Astrocyte of the spinal cord (primary cell): ENCODE measurements around the gene TTN.
A peak's percentile ranks its signal among the peaks of the same experiment; 100 is the strongest.

Experiments used
- DNase-seq: peaks from one replicate; pipeline ENCODE4 v3.0.0; 2011; ENCODE audit warnings: low read depth, low spot score
- H3K4me3 ChIP-seq: 2 replicates; pipeline ENCODE4 v1.5.1; 2011; ENCODE audit warnings: low read depth, mild to moderate bottlenecking, low read length, moderate library complexity
- in situ Hi-C: cut with HindIII; loops from 2 replicates; pipeline ENCODE4 v1.10.0; 2017; ENCODE audit warnings: low sequenced_read_pairs
- TF ChIP-seq, protein P1 (sequence below): IDR thresholded peaks from 2 replicates; pipeline ENCODE4 v1.5.1; 2012; ENCODE audit warnings: low read depth, mild to moderate bottlenecking, low read length, inconsistent platforms

TTN gene

DNA sequence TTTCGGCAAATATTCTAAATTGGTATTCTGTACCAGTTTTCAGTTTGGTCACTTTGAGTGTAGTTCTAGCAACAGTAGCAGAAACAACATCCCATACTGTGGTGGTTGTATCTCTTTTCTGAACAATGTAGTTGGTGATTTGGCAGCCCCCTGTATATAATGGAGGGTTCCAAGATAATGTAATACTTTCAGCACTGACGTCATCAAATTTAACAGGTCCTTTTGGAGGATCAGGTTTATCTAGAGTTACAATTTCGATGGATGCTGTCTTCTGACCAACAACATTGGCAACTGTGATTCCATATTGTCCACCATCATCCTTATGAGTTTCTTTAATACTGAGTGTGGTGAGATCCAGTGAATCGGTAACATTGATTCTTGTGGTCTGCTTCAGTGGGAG is 239.0 kb downstream of the TTN start:
- TF ChIP-seq, protein P1, sequence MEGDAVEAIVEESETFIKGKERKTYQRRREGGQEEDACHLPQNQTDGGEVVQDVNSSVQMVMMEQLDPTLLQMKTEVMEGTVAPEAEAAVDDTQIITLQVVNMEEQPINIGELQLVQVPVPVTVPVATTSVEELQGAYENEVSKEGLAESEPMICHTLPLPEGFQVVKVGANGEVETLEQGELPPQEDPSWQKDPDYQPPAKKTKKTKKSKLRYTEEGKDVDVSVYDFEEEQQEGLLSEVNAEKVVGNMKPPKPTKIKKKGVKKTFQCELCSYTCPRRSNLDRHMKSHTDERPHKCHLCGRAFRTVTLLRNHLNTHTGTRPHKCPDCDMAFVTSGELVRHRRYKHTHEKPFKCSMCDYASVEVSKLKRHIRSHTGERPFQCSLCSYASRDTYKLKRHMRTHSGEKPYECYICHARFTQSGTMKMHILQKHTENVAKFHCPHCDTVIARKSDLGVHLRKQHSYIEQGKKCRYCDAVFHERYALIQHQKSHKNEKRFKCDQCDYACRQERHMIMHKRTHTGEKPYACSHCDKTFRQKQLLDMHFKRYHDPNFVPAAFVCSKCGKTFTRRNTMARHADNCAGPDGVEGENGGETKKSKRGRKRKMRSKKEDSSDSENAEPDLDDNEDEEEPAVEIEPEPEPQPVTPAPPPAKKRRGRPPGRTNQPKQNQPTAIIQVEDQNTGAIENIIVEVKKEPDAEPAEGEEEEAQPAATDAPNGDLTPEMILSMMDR: no peak
- H3K4me3 ChIP-seq: no peak overlapping the region
- in situ Hi-C loops: no loop called here
- no peak for DNase-seq

GRCh38 chr2:178553047-178553446 is 254.2 kb downstream of the TTN start:
- TF ChIP-seq, protein P1: no peak
- in situ Hi-C loops: no loop called here
- no peak overlapping the region for H3K4me3 ChIP-seq
- DNase-seq: peak; percentile 83

- in situ Hi-C loops: no loop called here
- TF ChIP-seq, protein P1: no peak
- DNase-seq: no peak
- H3K4me3 ChIP-seq: no peak overlapping the region
Observed at GRCh38 chr2:178550352-178550751, 256.9 kb downstream of the TTN start.

DNA sequence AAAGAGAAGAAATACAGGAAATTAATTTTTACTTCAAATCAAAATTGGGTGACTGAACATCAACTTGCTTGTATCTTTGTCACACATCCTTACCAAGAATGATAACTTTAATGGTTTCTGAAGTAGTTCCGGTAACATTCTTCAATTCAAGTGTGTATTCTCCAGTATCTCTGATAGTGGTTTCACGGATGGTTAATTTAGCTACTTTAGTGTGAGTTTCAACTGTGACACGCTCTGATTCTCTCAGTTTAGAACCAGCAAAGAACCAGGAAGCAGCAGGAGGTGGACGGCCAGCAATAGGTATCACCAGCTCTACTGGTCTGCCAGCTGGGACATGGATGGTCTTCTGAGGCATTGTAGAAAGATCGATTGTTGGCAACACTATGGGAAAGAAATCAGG is 264.7 kb downstream of the TTN start:
- in situ Hi-C loops: no loop called here
- DNase-seq: no peak
- TF ChIP-seq, protein P1: no peak
- no peak overlapping the region for H3K4me3 ChIP-seq

- in situ Hi-C loops: no loop called here
- TF ChIP-seq, protein P1: no peak
- H3K4me3 ChIP-seq: no peak overlapping the region
- no peak for DNase-seq
Observed at GRCh38 chr2:178542161-178542560, 265.1 kb downstream of the TTN start.

DNA sequence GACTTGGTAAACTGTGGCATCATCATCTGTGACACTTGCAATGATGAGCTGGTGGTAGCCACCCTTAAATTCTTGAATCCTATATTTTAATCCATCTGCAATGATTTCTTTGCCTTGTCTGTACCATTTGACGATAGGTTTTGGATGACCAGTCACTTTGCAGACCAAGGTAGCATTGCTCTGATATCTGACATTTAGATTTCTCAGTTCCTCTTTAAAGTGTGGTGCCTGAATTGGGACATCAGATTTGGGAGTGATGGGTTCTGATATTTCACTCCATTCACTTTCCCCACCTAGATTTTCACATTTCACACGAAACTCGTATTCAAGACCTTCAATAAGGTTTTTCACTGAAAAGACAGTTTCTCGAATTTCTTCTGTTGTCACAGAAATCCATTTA is 271.2 kb downstream of the TTN start:
- TF ChIP-seq, protein P1: no peak
- in situ Hi-C loops: no loop called here
- DNase-seq: no peak
- no peak overlapping the region for H3K4me3 ChIP-seq

DNA sequence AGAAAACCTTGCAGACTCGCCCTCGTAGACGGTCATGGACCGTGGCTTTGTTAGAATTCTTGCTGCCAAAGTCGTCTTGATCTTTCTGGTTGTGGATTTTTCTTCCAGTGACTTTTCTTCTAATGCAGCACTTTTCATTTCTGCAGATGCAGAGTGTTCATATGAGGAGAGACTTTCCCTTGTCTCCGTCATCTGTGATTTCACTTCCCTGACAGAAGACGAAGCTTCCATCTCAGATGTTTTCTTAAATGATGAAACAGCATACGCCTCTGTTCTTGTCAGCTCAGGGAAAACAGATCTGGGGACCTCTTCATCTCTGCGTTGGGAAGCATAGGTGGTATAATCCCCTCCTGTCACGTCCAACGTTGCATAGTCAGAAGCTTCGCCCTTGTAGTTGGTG is 276.1 kb downstream of the TTN start:
- no peak overlapping the region for H3K4me3 ChIP-seq
- in situ Hi-C loops: no loop called here
- no peak for DNase-seq
- TF ChIP-seq, protein P1: no peak
